ENCODE results near the gene CYP1A1. TPM values are rescaled to one million over a fixed set of nuclear protein-coding genes. Genes with fewer than 3 reads are reported as not detected.
A peak's percentile ranks its signal among the peaks of the same experiment; 100 is the strongest.
"Not testable (repeated sequence)": the region's sequence is repeated elsewhere in the genome, so short reads cannot be mapped to it uniquely, and the experiment has no call there.

CYP1A1 gene
- total RNA-seq, 1 experiment from 2014 or later, result not detected

- no peak for DNase-seq (ENCODE audit: extremely low read depth, low read depth)
Observed at GRCh38 chr15:74742422-74742821, 17.1 kb upstream of the CYP1A1 start.

- DNase-seq (ENCODE audit: extremely low read depth, low read depth), result not testable (repeated sequence)
Observed at GRCh38 chr15:74738239-74738638, 12.9 kb upstream of the CYP1A1 start.

GRCh38 chr15:74735305-74735704, 10.0 kb upstream of the CYP1A1 start:
- DNase-seq (ENCODE audit: extremely low read depth, low read depth), result no peak

GRCh38 chr15:74733269-74733668, 7.9 kb upstream of the CYP1A1 start:
- no peak for DNase-seq (ENCODE audit: extremely low read depth, low read depth)

GRCh38 chr15:74732846-74733245, 7.5 kb upstream of the CYP1A1 start:
- DNase-seq (ENCODE audit: extremely low read depth, low read depth), result no peak

- DNase-seq (ENCODE audit: extremely low read depth, low read depth), result no peak
Observed at GRCh38 chr15:74730619-74731316, 5.4 kb upstream of the CYP1A1 start.

GRCh38 chr15:74729372-74729771, 4.0 kb upstream of the CYP1A1 start:
- DNase-seq (ENCODE audit: extremely low read depth, low read depth), result not testable (repeated sequence)

GRCh38 chr15:74728699-74729098, 3.4 kb upstream of the CYP1A1 start:
- DNase-seq (ENCODE audit: extremely low read depth, low read depth), result not testable (repeated sequence)

GRCh38 chr15:74727727-74728126, 2.4 kb upstream of the CYP1A1 start:
- no peak for DNase-seq (ENCODE audit: extremely low read depth, low read depth)

GRCh38 chr15:74726774-74727164, 1.4 kb upstream of the CYP1A1 start:
- no peak for DNase-seq (ENCODE audit: extremely low read depth, low read depth)

GRCh38 chr15:74725845-74726773, 781 bp upstream of the CYP1A1 start:
- DNase-seq (ENCODE audit: extremely low read depth, low read depth), result no peak

GRCh38 chr15:74724570-74725224, 631 bp downstream of the CYP1A1 start:
- DNase-seq (ENCODE audit: extremely low read depth, low read depth), result no peak

GRCh38 chr15:74723754-74724334, 1.5 kb downstream of the CYP1A1 start:
- peak; percentile 41 for DNase-seq (ENCODE audit: extremely low read depth, low read depth)

- no peak for DNase-seq (ENCODE audit: extremely low read depth, low read depth)
Observed at GRCh38 chr15:74723187-74723586, 2.1 kb downstream of the CYP1A1 start.

- DNase-seq (ENCODE audit: extremely low read depth, low read depth), result no peak
Observed at GRCh38 chr15:74722591-74722990, 2.7 kb downstream of the CYP1A1 start.

- no peak for DNase-seq (ENCODE audit: extremely low read depth, low read depth)
Observed at GRCh38 chr15:74716651-74717050, 8.7 kb downstream of the CYP1A1 start.

GRCh38 chr15:74712311-74712710, 13.0 kb downstream of the CYP1A1 start:
- no peak for DNase-seq (ENCODE audit: extremely low read depth, low read depth)

- DNase-seq (ENCODE audit: extremely low read depth, low read depth), result no peak
Observed at GRCh38 chr15:74710319-74711094, 14.8 kb downstream of the CYP1A1 start.

- DNase-seq (ENCODE audit: extremely low read depth, low read depth), result no peak
Observed at GRCh38 chr15:74709892-74710291, 15.4 kb downstream of the CYP1A1 start.

GRCh38 chr15:74709011-74709410, 16.3 kb downstream of the CYP1A1 start:
- DNase-seq (ENCODE audit: extremely low read depth, low read depth), result no peak

Measured in NCI-H460 (cell line).